GM19193 (cell line): ENCODE measurements around the gene EXOSC9.

Experiments
- POLR2A ChIP-seq: IDR thresholded peaks from 4 replicates; pipeline ENCODE4 v1.6.1; 2011; ENCODE audit not compliant: insufficient read depth, insufficient read length; ENCODE audit errors: extremely low read depth

EXOSC9 gene, protein sequence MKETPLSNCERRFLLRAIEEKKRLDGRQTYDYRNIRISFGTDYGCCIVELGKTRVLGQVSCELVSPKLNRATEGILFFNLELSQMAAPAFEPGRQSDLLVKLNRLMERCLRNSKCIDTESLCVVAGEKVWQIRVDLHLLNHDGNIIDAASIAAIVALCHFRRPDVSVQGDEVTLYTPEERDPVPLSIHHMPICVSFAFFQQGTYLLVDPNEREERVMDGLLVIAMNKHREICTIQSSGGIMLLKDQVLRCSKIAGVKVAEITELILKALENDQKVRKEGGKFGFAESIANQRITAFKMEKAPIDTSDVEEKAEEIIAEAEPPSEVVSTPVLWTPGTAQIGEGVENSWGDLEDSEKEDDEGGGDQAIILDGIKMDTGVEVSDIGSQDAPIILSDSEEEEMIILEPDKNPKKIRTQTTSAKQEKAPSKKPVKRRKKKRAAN

DNA sequence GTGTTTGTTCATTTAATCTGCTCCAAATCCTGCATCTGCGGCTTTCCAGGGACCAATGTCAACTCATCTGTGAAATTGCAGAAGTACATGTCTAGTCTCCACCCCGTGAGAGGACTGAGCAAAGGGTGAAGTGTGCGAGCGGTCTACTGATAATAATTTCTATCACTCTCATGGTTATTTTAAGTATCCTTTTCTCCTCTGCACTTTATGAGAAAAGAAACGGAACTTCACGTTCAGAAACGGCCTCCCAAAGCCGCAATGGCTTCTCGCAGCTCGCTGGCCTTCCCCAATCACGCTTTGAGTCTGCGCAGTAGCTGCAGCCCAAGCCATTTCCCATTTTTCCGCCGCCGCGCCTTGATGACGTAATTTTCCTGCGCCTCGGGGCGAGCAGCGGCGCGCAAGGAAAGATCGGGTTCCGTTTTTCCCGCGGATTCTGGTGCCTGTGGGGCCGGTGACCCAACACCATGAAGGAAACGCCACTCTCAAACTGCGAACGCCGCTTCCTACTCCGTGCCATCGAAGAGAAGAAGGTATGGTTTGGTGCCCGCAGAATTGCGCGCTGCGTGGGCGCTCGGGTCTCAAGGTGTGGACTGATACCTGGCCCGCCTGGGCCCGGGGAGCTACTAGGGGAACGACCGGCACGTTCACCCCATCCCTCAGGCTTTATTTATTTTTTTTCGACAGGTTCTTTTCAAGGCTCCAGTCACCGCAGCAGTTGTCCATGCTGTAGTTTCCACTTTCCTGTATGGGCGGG is at the start of gene EXOSC9:
TSS of gene EXOSC9 (plus strand) at position 363 of the 754 bp plus-strand sequence. CDS start at position 465, 102 bp downstream.
- TF ChIP-seq POLR2A = peak; percentile 88

DNA sequence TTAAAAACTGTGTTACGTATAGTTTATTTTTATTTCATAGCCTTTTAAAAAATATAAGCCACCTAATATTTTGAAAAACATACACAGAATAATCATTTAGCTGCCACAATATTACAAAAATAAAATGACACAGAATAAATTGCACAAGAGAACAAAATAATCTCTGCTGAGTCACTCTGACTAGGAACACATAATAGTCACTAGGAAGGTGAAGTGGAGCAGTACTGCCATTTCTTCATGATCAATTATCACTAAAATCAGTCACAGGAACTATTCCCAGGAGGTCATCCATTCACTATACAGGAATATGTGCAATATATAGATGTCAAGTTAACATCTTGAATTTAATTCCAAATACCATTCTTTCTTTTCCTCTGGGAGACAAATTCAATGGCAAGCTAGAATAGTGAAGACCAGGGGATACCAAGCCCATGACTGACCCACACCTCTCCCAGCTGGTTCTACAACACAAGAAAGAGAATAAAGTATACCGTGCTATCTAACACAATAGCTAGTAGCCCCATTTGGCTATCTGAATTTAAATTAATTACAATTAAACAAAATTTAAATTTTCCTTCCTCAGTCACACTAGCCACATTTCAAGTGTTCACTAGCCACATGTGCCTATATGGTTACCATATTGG is 42.1 kb upstream of the EXOSC9 start:
- no peak for TF ChIP-seq POLR2A

DNA sequence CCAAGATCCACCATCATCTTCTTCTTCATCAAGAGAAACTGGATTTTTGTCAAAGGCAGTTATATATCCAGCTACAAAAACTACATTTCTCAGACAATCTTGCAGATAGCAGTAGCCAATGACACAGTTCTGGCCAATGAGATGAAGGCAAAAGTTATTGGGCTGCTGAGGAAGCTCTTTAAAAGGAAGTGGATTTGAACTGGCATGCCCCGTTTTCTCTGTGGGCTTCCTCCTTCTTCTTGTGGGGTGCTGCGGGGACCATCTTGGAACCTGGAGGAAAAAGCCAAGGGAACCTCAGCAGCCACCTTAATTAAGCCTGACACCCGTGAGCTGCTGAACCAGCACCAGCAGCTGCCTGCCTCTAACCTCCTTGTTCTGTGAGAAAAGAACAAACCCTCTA is 40.9 kb upstream of the EXOSC9 start:
- no peak for TF ChIP-seq POLR2A

DNA sequence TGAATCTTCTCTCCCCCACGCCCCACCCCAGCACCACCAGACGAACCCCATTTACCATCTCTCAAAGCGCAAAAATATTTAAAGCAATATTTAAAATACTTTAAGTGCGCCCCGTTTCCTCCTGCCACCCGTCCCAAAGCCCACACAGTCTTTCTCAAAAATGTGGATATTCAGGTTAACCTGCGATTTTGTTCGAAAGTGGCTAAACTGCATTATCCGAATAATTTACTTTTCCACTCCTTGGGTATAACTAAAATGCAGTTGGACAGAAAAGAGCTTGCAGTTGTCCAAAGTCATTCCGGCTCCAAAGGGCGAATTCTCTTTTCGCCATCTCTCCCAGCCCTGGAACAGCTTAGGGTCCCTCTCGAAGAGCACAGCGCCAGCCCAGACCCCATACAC is 36.8 kb upstream of the EXOSC9 start:
- TF ChIP-seq POLR2A = no peak

DNA sequence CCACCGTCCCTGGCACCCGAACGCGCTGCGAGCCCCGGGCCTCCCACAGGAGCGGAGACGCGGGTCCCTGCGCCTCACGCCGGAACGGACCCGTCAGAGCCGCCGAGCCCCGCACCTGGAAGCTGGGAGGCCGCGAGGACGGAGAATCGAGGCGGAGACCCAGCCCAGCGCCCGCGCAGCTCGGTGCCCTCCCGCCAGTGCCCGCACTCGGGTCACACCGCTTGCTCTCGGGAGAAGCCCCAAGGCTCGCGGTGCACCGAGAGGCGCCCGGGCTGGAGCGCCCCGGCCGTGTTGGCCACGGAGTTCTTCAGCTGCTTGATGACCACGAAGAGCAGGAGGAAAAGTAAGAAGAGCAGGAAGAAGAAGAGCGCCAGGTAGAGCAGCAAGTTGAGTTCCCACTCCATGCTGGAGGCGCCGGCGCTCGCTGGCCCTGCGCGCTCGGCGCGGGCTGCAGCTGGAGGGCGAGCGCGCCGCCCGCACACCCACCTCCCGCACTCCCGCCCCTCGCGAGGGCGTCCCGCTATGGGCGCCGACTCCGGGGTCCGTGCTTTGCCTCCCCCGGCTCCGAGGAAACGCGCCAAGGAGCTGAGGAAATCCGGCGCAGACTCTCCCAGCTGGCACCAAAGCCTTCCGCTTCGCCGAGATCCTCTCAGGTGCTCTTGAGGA is 36.3 kb upstream of the EXOSC9 start, which contains the start of gene SMIM43:
TSS of gene SMIM43 (minus strand) at position 463 of the 666 bp plus-strand sequence. CDS start at position 404, 59 bp downstream.
- no peak for TF ChIP-seq POLR2A

DNA sequence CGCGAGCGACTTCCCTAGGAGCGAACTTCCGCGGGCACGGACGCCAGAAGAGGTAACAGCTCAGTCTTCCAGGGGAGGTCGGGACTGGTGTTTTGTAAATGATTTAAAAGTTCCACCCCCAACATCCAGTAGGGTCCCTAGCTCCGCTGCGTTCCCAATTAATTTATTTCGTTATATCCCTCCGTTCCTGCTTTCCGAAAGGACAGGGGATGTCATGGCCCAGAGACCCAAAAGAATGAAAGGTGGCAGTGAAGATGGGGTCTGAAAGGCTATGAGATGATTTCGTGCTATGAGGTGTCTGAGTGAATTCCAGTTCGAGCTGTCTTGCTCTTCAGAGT is 35.8 kb upstream of the EXOSC9 start:
- TF ChIP-seq POLR2A = no peak

DNA sequence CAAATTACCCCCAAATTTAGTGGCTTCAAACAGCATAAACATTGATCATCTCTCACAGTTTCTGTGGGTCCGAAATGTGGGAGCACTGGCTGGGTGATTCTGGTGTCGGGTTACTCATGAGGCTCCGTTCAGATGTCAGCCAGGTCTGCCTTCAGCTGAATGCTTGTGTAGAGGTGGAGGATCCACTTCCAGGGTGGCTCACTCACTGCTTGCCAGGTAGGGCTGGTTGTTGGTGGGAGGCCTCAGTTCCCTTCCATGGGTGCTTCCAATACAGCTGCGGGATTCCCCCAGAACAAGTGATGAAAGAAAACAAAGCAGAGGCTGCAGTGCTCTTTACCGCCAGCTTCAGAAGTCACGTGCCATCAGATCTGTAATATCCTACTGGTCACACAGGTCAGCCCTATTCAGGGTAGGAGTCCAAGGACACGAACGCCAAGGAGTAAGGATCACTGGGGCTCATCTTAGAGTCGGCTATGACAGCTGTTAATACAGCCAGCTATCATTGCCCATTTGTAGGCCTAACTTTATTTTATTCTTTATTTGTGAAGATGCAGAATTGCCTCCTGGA is 35.1 kb upstream of the EXOSC9 start:
- no peak for TF ChIP-seq POLR2A

DNA sequence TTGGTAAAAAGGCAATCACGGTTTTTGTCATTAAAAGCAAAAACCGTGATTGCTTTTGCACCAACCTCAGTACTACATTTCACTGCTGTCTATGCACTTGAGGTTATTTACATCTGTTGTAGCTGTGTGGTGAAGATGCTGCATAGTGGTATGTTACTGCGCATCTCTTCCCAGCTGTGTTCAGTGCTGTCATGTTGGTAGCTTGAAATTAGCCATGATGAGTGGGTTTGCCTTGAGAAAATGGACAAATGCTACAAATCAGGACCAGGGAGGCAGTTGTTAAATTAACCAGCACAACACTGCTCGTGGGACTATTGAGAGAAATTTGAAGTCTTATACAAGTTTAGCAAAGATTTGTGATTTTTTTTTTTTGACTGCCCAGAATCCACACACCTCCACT is 34.0 kb upstream of the EXOSC9 start:
- TF ChIP-seq POLR2A = no peak

DNA sequence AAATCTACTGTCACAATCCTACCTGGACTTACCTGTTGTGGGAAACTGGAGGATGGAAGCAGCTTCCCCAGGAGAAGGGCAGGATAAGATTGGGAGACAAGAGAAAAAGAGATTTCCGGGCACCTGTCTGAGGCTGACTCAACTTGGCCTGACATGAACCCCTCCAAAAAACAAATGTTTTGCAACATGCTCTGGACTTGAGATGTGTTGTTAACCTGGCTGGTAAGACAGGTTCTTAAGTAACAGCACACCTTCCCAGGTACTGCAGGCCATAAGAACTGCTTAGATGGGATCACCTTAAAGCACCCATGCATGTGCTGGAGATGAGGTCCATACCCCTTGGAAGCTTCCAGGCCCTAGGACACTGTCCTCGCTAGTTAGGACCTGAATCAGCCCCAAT is 31.8 kb upstream of the EXOSC9 start:
- no peak for TF ChIP-seq POLR2A

DNA sequence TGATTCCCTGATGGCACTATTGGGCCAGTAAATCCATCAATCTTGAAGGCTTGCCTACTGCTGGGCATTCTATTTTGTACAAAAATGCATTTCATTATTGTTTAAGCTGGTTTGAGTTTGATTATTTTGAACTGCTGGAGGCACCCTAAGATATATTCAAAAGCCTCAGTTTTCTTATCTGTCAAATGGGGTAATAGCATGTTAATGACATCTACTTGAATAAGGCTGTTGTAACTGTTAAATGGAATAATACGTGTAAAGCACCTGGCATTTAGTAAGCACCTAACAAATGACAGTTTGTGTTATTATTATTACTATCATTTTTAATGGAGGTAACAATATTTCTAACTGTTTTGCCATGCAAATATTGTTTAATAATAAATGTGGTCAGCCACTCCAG is 29.3 kb upstream of the EXOSC9 start:
- no peak for TF ChIP-seq POLR2A

DNA sequence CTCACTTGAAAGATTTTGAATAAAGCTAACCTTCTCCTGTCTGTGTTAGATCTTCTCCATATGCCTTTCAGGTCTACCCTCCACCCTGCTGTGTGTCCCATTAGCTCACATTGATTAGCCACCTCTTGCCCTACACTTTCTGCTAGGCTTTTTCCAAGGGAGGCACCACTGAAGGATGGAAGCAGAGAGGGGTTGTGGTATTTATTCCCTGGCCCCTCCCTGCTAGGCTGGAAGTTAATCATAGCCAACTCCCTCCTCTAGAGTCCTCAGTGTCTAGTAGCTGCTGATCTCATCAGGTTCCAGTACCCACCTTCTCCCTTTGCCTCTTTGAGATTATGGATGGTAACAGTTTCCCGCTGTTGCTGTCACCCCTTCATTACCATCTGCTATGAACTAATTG is 27.2 kb upstream of the EXOSC9 start:
- no peak for TF ChIP-seq POLR2A

DNA sequence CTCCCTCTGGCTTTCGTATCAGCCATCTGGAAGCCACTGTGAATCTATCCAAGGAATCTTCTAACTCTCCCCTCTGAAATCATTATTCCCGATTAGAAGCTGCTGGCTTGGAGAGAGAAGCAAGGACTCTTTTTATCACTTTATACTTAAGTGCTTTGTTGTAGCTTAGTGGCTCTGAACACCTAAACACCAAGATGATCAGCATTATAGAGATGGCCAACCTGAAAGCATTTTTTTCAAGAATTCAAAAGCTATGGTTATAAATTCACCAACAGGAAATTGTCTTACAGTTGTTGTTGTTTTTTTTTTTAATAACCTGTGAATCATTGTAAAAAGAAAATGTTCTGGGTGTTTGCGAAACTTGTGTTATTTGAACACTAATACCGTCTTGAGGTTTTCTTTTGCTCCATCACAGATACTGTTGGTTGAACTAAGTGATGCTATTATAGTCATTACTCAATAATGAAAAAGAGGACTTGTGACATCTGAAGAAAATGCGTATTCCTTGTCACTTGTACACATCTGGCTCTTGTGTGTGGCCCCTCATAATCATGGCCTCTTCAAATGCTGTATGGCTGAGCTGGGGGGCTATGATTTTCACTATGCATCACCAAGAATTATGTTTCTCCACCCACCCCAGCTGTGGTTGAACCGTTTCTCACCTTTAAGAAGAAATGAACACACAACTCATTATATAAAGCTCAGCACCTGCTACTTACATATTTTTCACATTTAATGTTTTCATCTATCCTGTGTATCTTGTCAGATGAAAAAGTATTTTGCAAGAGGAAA is 24.3 kb upstream of the EXOSC9 start:
- no peak for TF ChIP-seq POLR2A

DNA sequence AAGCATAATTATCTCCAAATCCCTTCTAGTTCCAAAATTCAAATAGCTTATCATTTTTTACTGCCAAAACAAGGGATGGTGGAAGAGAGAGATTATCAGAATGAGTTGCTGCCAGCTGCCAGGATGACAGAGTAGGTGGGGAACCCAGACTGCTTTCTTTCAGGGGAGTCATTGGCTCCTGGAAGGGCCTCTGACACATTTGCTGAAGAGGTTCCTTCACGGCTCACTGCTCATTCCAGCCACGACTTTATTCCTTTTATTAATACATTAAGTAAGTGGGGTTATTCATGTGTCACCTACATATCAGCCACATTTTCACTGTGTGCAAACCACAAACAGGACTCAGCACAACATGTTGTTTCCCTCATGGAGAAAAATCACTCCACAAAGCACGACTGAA is 23.5 kb upstream of the EXOSC9 start:
- TF ChIP-seq POLR2A = no peak
